Activated T-cell treated with anti-CD3 and anti-CD28 coated beads, Interleukin-2, amount 50 U/mL, for 72 hours (primary cell): ENCODE data around the gene ESD. TPM values are rescaled to one million over a fixed set of nuclear protein-coding genes. Genes with fewer than 3 reads are reported as not detected.

Source experiments
- ATAC-seq, 2 donors: fragments of 150-1000 bp; cut with Tn5 transposase; replicated peaks in 1 of 2; 2 replicates each; pipeline ENCODE4 v1.10.0; 2021; ENCODE audit warnings: moderate library complexity in 2 of 2, mild to moderate bottlenecking in 1 of 2
- DNase-seq, 2 donors: peaks; one replicate each; pipeline ENCODE4 v3.0.0; 2021 to 2022; ENCODE audit warnings: mixed read lengths in 1 of 2
- H3K27ac Mint-ChIP-seq: one replicate; pipeline ENCODE4 v1.8.0; 2022; ENCODE audit warnings: mild to moderate bottlenecking, moderate library complexity, mixed read lengths
- H3K27me3 Mint-ChIP-seq: one replicate; pipeline ENCODE4 v1.8.0; 2022; ENCODE audit warnings: low read depth, mixed read lengths
- H3K36me3 Mint-ChIP-seq, 2 donors: one replicate each; pipeline ENCODE4 v1.8.0; 2022; ENCODE audit warnings: mixed read lengths in 2 of 2, mild to moderate bottlenecking in 1 of 2; ENCODE audit not compliant: insufficient read depth in 2 of 2
- H3K4me1 Mint-ChIP-seq: one replicate; pipeline ENCODE4 v1.8.0; 2022; ENCODE audit warnings: low read depth, mixed read lengths
- H3K4me3 Mint-ChIP-seq, 2 donors: one replicate each; pipeline ENCODE4 v1.8.0; 2022; ENCODE audit warnings: mild to moderate bottlenecking in 2 of 2, mixed read lengths in 2 of 2, moderate library complexity in 2 of 2
- H3K9me3 Mint-ChIP-seq, 2 donors: one replicate each; pipeline ENCODE4 v1.8.0; 2022; ENCODE audit warnings: mixed read lengths in 2 of 2
- total RNA-seq, 2 donors: library from RNA; stranded (reverse); gene quantifications; one replicate each; pipeline ENCODE4 v1.2.3, GENCODE V29; 2022

ESD gene
- total RNA-seq, 2 donors from 2014 or later = 92.4 to 122 TPM

- DNase-seq (no peak), ATAC-seq (no peak)
- H3K4me1 Mint-ChIP-seq = peaks cover under 1% of the 10 kb centered on the region
- H3K27me3 Mint-ChIP-seq = no peaks in the 10 kb centered on the region
- no peaks in the 10 kb centered on the region for H3K9me3 Mint-ChIP-seq
- no peak overlapping the region for H3K4me3 Mint-ChIP-seq
- H3K27ac Mint-ChIP-seq = no peak overlapping the region
- H3K36me3 Mint-ChIP-seq = peaks cover 6 to 13% of the 10 kb centered on the region in 2 donors
Measured at GRCh38 chr13:46731535-46731934, 65.4 kb downstream of the ESD start.

- Mint-ChIP-seq H3K36me3 (peaks cover 14 to 22% of the 10 kb centered on the region in 2 donors), H3K4me3 (no peak overlapping the region), H3K27me3 (no peaks in the 10 kb centered on the region), H3K4me1 (peaks cover 6% of the 10 kb centered on the region), H3K9me3 (no peaks in the 10 kb centered on the region), H3K27ac (no peak overlapping the region)
- DNase-seq (peak; percentile 16 to 34), ATAC-seq (peak; percentile 37 to 57)
Measured at GRCh38 chr13:46728777-46729176, 68.2 kb downstream of the ESD start.

GRCh38 chr13:46726347-46726746 is 70.6 kb downstream of the ESD start:
- ATAC-seq (no peak), DNase-seq (peak in 1 of 2 donors; percentile 4)
- no peaks in the 10 kb centered on the region for H3K9me3 Mint-ChIP-seq
- H3K27me3 Mint-ChIP-seq = no peaks in the 10 kb centered on the region
- H3K4me1 Mint-ChIP-seq = peaks cover 6% of the 10 kb centered on the region
- peaks cover 12 to 21% of the 10 kb centered on the region in 2 donors for H3K36me3 Mint-ChIP-seq
- no peak overlapping the region for H3K4me3 Mint-ChIP-seq
- H3K27ac Mint-ChIP-seq = no peak overlapping the region

Other genes starting within 250 kb of the ESD start
- 10 to 100 TPM; 18.4 to 21.5 TPM for gene LRCH1, start 244.0 kb downstream of the ESD start, total RNA-seq
- gene HTR2A, start 99.9 kb upstream of the ESD start, total RNA-seq = not detected